ENCODE measurements around the gene PDYN.

GRCh38 chr20:1961374-1961773, 32.5 kb downstream of the PDYN start:
- TF ChIP-seq CTCF (conservative IDR thresholded peaks at IDR 0.05) (no peak), EZH2 (IDR thresholded peaks at IDR 0.05; ENCODE audit: low read depth) (no peak)

Measured in PC-9 (cell line).